GM19328 (cell line): Measurements from ENCODE around the gene OASL.

Source experiments
- ATAC-seq: cut with Tn5 transposase; IDR thresholded peaks from one replicate; pipeline ENCODE4 v1.9.1; 2021; ENCODE audit warnings: mild to moderate bottlenecking, moderate library complexity; ENCODE audit not compliant: unreplicated experiment

The OASL gene

DNA sequence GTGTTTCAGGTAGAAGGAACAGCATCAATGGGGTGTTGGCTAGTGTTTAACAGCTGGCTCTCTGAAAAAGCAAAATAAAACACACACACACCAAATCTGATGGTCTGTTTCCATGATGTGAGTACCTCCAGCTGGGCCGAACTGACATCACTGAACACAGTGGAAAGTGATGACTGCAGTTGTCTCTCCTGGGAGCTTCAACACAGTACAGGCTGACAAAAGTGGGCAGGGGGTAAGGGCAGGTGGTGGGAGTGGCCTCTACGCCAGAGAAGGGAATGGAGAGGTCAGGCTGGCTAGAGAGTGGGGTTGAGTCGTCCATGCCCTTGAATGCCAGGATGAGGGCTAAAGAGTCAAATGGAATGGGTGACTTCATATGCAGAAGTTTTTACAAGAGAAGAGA, 68.7 kb downstream of the OASL start:
- ATAC-seq: no peak
